PC-9 (cell line): ENCODE data around the gene SPINT2.

Experiments
- CTCF ChIP-seq: fragments of 200-600 bp; sonication (generic); conservative IDR thresholded peaks from 2 replicates; pipeline ENCODE4 v1.6.1; 2017; ENCODE audit warnings: mixed run types, antibody characterized with exemption, mild to moderate bottlenecking, moderate library complexity
- EZH2 ChIP-seq: fragments of 200-600 bp; sonication (generic); IDR thresholded peaks from 2 replicates; pipeline ENCODE4 v1.8.0; 2017; ENCODE audit warnings: antibody characterized with exemption, low read depth

GRCh38 chr19:38267761-38268483 is 3.5 kb downstream of the SPINT2 start:
- no peak for TF ChIP-seq CTCF
- TF ChIP-seq EZH2, result no peak
